Stimulated activated CD4-positive, alpha-beta T cell treated with anti-CD3 and anti-CD28 coated beads, Interleukin-4, amount 100 ng/mL, for 48 hours (primary cell): ENCODE data around the gene ARFGAP1.

Experiments used
- DNase-seq, 2 donors: peaks; one replicate each; pipeline ENCODE4 v3.0.0-alpha.2; 2020; ENCODE audit warnings: low read depth in 2 of 2

Gene ARFGAP1

DNA sequence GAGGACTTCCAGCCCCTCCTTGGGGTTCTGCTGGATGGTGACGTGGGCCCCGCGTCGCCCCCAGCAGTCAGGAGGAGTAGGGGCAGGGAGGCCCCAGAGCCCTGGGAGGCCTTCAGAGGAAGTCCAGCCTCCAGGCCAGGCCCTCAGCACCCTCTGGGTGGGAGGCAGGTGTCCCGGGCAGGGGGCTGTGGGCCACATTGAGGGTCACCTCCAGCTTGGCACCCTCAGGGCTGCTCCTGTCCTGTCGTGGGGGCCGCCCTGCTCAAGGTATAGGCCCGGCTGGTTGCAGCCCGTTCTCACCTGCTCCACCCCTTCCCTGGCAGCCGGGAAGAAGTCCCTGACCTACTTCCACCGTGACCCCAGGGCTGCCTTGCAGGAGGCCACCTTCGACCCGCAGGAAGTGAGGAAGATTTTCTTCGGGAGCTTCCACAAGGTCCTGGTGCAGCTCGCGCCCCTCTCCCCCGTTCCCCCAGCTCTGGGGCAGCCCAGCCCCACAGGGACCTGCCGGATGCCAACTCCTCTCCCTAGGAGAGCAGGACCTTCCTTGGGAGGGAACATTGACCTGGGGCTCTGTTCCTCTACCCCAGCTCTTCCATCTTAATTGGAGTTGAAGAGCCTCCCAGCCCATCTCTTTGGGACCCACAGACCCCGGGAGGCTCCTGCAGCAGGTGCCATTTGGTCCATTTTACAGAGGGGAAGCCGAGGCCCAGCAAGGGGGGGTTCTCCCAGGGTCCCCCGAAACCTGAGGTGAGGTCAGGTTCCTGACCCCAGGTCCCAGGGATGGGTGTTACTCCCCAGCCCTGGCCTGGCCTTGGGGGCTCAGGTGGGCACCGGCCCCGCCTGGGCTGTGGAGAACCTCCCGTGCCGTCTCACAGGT is 46.8 kb downstream of the ARFGAP1 start:
- no peak for DNase-seq

DNA sequence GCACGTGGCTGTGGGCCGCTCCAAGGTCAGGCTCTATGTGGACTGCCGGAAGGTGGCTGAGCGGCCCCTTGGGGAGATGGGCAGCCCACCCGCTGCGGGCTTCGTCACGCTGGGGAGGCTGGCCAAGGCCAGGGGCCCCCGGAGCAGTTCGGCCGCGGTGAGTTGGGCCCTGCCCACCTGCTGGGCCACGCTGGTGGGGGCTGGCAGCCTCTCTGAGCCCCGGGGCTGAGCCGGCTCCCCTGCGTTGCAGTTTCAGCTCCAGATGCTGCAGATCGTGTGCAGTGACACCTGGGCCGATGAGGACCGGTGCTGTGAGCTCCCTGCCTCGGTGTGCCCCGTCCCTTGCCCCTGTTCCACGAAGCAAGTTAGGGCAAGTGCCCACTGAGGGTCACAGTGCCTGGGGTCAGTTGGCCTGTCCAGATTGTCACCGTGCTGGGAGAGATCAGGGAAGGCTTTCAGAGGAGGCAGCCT is 47.5 kb downstream of the ARFGAP1 start:
- no peak for DNase-seq

DNA sequence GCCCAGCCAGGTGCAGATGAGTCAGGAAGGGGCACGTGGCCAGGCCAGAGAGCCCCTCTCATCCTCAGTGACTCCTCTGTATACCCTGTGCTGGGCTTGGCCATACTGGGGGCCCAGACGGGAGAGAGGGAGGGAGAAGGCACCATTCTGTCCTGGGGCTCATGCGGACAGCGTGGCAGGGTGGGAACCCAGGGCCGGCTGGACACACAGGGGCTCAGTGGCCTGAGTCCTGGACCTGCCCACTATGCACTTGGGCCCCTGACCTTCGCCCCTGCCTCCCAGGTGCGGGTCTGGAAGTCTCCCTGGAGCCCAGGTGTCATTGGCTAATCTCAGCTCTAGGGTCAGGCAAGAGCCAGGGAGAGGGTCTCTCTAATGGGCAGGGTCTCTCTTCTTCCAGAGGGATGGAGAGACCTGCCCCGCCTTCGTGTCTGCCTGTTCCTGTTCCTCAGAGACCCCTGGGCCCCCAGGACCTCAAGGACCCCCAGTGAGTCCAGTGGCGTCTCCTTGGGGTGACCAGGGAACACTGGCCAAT is 48.1 kb downstream of the ARFGAP1 start:
- no peak for DNase-seq

DNA sequence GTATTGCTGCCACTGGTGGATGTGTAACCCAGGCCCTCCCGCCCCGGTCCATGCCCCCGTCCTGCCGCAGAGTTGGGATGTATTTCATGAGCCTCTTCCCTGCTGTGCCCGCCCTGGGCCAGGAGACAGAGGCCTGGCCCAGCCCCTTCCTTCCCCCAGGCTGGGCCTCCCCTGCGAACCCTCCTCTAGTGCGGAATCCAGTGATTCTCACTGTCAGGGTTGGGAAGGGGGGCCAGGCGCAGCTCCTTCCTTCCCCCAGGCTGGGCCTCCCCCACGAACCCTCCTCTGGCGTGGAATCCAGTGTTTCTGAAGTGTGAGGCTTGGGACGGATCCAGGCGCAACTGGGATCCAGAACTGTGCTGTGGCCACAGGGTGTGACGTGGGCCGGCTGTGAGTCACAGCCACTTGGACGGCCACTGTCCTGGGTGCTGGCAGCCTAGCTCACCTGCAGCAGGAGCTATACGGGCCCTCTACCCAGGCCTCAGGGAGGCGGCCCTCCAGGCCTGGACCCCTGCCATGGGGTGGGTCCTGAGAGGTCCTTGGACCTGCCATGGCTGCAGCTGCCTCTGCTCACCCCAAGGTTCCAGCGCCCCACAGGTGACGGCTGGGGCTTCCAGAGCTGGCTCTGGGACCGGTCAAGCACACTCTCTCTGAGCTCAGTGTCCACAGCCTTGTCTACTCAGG is 48.7 kb downstream of the ARFGAP1 start:
- no peak for DNase-seq

DNA sequence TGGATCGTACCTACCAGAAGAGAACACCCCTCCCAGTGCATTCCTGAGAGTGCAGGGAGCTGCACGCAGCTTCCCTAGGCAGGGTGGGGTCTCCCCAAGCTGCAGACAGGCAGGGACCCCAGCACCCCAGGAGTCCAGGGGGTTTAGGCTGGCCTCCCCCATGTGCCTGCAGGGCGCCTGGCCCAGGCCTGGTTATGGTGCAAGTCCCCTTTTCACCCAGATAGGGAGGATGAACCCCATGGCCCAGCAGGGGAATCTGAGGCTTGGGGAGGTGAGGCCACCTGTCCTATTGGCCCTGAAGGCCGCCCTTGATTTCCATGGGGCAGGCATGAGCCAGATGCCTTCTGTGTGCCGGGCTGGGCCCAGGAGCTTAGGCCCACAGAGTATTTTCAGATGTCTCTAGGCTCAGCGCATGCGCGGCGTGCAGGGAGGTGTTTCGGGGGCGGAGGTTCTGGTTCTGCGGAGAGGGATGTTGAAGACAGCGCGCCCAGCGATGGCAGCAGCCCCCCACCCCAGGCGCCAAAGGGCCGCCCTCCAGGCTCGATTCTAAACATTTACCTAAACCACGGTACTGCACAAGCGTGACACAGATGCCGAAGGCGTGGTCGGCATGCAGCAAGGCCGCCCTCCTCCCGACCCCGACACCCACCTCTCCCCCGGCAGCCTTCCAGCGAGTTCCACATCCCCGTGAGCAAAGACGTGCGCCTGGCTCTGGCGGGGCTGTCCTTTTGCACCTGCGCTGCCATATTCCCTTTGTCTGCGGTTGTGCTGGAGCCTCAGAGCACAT is 49.7 kb downstream of the ARFGAP1 start:
- no peak for DNase-seq

DNA sequence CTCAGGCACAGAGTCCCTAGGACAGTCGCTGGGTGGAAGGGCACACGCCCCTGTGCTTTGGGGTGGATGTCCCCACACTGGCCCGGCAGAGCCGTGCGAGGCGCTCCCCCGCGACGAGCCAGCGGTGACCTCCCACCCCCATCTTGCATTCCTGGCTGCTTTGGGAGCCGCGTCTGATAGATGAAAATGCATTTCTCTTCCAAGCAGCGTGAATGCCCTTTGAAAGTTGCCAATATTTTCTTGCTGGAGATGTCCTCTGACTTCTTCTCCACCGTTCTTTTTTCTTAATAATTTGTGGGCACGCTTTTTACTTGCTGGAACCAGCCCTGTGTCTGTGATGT is 50.3 kb downstream of the ARFGAP1 start:
- DNase-seq, result no peak

DNA sequence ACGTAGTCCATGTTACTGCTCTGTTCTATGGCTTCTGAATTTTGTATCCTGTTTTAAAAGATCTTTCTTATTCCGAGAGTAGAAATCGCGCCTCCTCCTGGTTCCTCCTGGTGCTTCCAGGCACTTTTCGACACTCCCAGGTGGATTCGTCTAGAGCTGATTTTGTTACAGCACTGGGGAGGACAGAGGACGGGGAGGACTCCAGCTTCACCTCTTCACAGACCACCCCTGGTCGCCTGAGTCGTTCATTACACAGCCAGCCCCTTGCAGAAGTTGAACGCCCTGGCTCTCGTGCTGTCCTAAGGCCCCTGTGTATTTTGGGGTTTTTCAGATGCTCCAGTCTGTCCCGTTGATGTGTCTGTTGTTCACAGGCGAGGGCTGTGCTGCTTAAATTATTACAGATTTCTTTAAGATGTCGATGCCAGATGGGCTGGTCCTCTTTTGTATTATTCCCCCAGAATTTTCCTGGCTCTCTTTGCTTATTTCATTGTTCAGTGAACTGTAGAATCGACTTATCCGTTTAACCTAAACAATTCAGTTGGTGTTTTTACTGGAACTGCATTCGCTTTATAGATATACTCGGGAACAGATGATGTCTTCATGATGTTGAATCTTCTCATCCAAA is 50.9 kb downstream of the ARFGAP1 start:
- DNase-seq, result no peak

DNA sequence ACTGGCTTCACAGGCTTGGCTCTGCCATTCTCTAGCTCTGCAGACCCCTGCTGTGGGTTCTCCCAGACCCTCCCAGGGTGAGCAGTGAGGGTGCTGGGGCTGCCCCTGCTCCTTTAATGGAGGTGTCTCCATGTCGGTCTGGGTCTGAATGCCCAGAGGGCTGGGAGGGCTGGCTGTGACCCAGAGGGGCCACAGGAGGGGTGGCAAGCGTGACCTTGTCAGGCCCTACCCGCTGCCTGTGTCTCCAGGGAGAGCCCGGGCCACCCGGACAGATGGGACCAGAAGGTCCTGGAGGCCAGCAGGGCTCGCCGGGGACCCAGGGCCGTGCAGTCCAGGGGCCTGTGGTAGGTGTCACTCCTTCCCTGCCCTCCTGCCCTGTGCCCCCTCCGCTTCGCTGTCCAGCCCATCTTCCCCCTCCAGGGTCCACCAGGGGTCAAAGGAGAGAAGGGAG is 52.4 kb downstream of the ARFGAP1 start:
- no peak for DNase-seq

DNA sequence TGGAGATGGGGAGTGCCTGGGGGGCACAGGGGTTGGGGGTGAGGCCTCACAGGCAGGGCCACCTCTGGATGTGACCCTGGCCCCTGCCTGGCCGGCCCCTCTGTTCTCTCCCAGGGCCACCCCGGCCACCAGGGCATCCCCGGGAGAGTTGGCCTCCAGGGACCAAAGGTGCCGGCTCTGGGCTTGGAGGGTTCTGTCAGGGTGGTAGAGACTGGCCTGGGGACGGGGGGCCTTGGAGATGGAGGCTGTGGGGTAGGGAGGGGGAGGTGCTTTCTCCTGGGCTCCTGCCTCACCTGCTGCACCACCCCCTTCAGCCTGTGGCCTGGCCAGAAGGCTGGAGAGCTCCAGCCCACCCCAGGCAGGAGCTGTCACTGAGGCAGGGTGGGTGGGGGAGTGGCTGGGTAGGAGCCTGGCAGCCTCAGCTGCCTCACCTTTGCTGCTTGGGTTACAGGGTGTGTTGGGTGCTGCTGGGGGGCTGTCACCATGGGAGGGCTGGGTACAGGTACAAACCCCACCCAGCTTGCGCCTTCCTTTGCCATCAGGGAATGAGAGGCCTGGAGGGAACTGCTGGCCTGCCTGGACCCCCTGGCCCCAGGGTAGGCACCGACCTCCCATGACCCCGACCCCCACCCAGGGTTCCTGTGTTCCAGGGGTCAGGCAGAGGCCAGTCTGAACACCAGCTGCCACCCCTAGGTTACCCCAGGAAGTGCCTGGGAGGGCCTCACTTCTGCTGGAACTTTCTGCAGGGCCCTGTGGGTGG is 53.1 kb downstream of the ARFGAP1 start:
- no peak for DNase-seq

DNA sequence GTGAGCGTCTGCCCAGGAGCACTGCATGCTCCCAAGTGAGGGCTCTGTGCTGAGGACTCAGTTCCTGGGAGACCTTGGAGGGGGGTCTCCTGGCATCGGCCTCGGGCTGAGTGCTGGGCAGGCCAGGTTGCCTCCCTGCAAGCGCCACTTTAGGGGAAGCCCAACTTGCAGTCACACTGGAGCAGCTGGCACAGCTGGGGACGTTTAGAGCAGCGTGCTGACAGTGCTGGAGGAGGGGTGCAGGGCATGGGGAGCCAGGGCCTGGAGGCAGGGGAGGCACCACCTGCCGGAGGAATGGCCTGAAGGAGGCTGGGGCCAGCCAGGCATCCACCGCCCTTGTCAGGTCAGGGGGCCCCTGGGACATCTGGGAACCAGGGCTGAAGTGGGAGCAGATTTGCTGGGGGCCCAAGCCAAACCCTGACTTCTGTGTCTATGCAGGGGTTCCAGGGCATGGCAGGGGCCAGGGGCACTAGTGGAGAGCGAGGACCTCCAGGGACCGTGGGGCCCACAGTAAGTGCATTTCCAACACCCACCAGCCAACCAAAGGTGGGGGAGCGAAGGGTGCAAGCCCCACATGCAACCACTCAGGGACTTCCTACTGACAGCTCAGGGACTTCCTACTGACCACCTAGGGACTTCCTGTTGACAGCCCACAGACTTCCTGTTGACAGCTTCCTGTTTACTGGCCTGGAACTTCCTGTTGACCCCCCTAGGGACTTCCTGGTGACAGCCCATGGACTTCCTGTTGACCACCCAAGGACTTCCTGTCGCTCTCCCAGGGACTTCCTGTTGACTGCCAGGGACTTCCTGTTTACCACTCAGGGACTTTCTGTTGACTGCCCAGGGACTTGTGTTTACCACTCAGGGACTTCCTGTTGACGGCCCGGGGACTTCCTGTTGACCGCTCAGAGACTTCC is 54.0 kb downstream of the ARFGAP1 start:
- DNase-seq, result no peak

DNA sequence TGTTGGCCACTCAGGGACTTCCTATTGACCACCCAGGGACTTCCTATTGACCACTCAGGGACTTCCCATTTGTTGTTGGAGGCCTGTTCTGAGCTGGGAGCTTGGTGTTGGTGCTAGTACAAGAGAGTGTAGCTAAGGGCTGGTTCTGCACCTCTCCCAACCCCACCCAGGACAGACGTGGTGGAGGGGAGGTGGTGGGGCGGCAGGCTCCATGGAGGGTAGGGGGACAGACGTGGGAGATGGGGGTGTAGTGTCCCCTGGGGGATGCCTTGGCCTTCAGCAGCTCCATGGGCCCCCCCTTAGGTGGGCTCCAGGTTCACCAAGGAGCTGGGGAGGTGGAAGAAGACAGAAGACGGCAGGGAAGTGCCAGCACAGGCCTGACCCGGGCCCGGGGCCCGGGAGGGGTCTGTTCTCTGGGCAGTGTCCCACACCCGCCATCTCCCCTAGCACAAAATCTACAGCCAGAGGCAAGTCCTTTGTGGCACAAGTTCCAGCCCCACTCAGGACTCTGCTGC is 54.7 kb downstream of the ARFGAP1 start:
- no peak for DNase-seq

DNA sequence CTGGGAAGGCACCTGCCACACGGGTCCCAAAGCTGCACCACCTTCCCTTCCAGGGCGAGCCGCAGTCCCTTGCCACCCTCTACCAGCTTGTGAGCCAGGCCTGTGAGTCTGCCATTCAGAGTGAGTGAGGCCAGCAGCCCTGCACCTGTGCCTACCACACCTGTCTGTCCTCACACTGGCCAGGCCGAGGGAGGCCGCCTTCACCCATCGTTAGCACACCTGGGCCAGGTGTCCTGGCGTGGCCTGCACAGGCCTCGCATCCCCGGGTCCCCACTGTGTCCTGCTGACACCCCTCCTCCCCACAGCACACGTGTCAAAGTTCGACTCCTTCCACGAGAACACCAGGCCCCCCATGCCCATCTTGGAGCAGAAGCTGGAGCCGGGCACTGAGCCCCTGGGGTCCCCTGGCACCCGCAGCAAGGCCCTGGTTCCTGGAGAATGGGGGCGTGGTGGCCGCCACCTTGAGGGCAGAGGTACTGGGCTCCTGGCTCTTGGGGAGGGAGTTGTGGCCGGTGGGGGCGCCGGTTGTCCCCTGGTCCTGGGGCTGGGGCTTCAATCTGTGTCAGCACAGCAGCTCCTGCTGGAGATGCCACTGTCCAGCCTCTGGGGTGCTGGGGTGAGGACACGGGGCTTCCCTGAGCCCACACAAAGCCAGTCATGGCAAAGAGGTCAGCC is 55.5 kb downstream of the ARFGAP1 start:
- no peak for DNase-seq

DNA sequence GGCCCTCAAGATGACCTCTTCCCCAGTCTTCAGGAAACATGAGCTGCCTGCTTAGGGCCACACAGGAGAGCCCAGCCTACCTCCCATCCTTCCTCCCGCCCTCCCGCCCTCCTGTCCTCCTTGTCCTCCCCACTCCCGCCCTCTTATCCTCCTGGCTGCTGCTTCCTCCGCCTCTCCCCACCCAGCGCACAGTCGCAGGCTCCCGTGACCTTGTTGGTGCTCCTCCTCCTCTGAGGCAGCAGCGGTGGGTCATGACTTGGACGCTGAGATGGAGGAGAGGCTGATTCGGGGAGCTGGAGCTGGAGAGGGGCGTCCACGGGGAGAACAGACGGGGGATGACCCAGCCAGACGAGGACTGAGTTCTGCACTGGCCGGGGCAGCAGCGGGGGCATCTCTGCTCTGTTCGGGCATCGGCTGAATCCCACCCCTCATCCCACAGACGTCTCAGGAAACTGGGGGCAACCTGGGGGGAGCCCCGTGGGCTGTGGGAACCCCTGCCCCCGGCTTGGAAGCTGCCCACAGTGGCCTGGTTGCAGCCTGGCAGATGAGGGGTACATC is 56.2 kb downstream of the ARFGAP1 start:
- DNase-seq, result no peak

DNA sequence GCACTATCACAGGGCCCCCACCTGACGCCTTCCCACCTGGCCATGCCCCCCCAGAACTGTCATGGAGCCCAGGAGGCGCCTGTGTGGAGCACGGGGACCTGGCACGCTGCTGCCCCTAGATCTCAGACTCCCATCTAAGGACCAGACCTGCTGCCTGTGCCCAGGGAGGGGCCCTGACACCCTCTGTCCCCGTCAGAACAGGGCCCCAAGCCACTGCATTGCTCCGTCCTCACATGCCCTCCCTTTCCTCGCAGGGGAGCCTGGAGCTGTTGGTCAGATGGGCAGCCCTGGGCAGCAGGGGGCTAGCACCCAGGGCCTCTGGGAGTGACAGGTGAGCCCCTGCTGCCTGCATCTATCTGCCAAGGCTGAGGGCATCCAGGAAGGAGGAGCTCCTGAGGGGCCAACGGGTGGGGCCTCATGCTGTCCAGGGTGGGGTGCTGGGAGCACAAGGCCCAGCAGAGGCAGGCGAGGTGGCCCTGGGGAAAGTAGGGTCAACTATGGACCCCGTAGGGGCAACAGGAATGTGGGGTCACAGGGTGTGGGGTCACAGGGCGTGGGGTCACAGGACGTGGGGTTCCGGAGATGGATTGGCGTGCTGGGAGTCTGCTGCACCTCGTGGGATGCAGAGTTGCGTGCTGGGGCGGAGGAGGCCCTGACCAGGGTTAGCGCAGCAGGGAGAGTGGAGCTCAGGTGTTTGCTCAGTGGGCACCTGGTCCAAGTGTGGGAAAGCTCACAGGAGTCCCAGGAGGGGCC is 56.9 kb downstream of the ARFGAP1 start:
- no peak for DNase-seq

DNA sequence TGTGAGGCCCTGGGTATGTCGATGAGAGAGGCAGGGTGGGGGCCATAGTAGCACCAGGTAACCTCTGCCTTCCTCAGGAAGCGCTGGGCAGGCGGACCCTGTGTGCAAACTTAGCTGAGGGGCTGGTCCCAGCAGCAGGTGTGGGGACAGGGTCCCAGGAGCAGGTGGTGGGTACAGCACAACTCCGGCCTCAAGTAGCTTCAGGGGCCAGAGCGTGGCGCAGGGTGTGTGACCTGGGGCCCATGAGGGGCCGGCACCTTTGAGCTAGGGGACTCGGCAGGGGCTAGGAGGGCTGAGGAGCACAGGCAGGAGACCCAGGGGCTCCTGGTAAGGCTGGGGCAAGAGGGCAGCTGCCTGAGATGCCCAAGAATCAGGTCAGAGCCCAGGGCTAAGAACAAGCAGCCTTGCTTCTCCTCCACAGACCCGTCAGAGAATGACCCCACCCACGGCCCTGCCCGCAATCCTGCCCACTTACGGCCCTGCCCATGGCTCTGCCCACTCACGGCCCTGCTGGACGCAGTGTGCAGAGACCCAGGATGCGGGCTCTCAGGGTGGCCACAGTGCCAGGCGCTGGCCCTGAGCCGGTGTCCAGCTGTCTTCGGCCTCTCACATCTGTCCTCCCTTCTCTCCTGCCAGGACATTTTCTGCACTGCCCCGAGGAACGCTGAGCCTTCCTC is 57.6 kb downstream of the ARFGAP1 start:
- no peak for DNase-seq

DNA sequence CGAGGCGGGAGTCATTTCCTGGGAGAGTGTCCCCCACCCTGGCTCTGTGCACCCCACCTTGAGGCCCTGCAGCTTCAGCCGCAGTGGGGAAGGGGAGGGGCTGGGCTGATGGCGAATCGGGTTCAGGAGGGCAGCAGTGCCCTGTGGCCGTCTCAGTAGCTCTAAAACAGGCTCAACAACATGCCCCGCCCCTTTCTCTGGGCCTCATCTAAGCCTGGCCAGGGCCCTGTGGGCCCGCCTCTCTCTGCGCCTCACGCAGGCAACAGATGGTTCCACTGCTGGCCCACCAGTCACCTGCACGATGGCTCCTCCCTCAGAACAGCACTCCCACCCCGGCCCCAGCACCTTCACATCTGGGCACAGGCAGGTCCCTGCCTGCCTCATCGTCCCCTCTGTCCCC is 58.3 kb downstream of the ARFGAP1 start:
- DNase-seq, result no peak

DNA sequence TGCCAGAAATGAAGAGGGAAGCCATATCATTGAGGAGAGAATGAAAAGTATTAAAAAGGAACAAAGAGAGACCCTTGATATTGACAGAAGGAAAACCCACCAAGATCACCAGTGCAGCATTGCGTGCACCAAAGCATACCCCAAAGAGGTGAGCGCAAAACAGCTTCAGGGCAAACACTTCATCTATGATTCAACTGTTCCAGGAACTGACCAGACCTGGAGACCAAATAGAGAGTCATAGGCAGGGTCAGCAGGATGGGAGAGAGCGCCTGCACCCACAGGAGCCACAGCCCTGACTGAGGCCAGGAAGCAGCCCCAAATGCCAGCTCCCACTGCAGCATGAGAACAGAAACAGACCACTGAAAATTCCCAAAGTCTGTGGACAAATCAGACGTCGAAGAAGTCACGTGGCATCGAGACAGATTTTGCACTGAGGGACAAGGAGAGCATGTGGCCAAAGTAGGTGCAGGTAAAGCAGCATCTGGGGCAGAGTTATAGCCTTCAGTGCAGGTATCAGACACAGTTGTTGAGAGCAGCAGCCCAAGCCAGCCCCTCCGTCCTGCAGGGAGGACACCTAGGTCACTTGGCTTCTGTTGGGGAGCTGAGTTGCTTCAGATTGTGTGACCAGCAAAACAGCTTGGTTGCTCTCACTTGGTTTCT is 59.3 kb downstream of the ARFGAP1 start:
- DNase-seq, result no peak
